VCaP (cell line): ENCODE data around the gene GAS2L2.
A peak's percentile ranks its signal among the peaks of the same experiment; 100 is the strongest.

Experiments used
- H3K27ac ChIP-seq: fragments of 450-650 bp; 2 replicates; pipeline ENCODE4 v1.5.1; 2017
- CTCF ChIP-seq: fragments of 450-650 bp; conservative IDR thresholded peaks from 2 replicates; pipeline ENCODE4 v1.5.1; 2017; ENCODE audit warnings: mild to moderate bottlenecking, moderate library complexity

Gene GAS2L2

GRCh38 chr17:35731239-35731916, 21.7 kb downstream of the GAS2L2 start, which contains the start of gene RASL10B:
Gene RASL10B (plus strand): TSS chr17:35731639. CDS start chr17:35735185, 3,546 bp downstream.
- no peak for TF ChIP-seq CTCF
- H3K27ac ChIP-seq: peak within 1 kb of the TSS; percentile 84; the same call in 1 of the 2 replicates

- no peak for TF ChIP-seq CTCF
Measured at GRCh38 chr17:35730400-35731005, 22.5 kb downstream of the GAS2L2 start.

GRCh38 chr17:35729405-35729833, 23.6 kb downstream of the GAS2L2 start:
- H3K27ac ChIP-seq: no peak overlapping the region
- TF ChIP-seq CTCF: no peak

More at GRCh38 chr17:35730400-35731005, 22.5 kb downstream of the GAS2L2 start:
- no peak overlapping the region for H3K27ac ChIP-seq

GRCh38 chr17:35728551-35728950, 24.5 kb downstream of the GAS2L2 start:
- no peak for TF ChIP-seq CTCF
- no peak overlapping the region for H3K27ac ChIP-seq

- H3K27ac ChIP-seq: no peak overlapping the region
- TF ChIP-seq CTCF: no peak
Measured at GRCh38 chr17:35727635-35728034, 25.4 kb downstream of the GAS2L2 start.

- no peak for TF ChIP-seq CTCF
- H3K27ac ChIP-seq: no peak overlapping the region
Measured at GRCh38 chr17:35726953-35727460, 26.0 kb downstream of the GAS2L2 start.

- no peak for TF ChIP-seq CTCF
- no peak overlapping the region for H3K27ac ChIP-seq
Measured at GRCh38 chr17:35726127-35726952, 26.7 kb downstream of the GAS2L2 start.
